ENCODE measurements around the gene JAG2. TPM values are rescaled to one million over a fixed set of nuclear protein-coding genes. Genes with fewer than 3 reads are reported as not detected.

The JAG2 gene
- total and polyA plus RNA-seq, 2 experiments from 2014 or later: 1.5 TPM; not detected in 1

DNA sequence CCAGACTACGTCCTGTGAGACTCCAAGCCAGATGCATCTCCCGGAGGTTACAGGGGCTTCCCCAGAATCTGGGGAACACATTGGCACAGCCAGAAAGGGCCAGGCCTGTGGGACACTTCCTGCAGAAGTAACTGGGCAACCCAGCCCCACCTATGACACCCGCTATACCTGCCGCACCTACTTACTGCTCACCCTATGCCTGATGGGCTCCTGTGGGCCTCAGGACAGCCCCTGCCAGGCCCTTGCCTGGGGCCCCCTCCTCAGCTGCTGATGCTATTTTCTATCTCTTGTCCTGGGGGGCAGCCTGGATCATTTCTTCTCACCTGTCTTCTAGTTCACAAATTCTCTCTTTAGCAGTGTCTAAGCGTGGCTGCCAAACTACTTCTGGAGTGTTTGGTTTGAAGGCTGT lies 28.7 kb downstream of the JAG2 start:
- no peak for DNase-seq
- no peaks in the 10 kb centered on the region for H3K9me3 ChIP-seq (ENCODE audit: low read depth)
- no peak for TF ChIP-seq EZH2 (IDR thresholded peaks at IDR 0.05; ENCODE audit: insufficient read depth, poor library complexity, severe bottlenecking)
- no peak for TF ChIP-seq EZH2phosphoT487 (IDR thresholded peaks at IDR 0.05; ENCODE audit: insufficient read depth, low read depth)
- no peak overlapping the region for H3K4me3 ChIP-seq
- H3K4me1 ChIP-seq (ENCODE audit: insufficient read depth): no peaks in the 10 kb centered on the region
- H3K79me2 ChIP-seq (ENCODE audit: insufficient read depth): no peaks in the 10 kb centered on the region
- no peak overlapping the region for H3K9ac ChIP-seq
- H3K9me2 ChIP-seq (ENCODE audit: insufficient read depth): no peaks in the 10 kb centered on the region
- H4K20me1 ChIP-seq (ENCODE audit: insufficient read depth): no peaks in the 10 kb centered on the region
- no peak overlapping the region for H2AFZ ChIP-seq
- in situ Hi-C loops (cut with MboI): no loop called here
- no peak overlapping the region for H3K4me2 ChIP-seq (ENCODE audit: unreplicated experiment)
- H3K36me3 ChIP-seq (ENCODE audit: low read depth): no peaks in the 10 kb centered on the region
- no peaks in the 10 kb centered on the region for H3K27me3 ChIP-seq (replicated peaks; ENCODE audit: insufficient read depth)
- no peak overlapping the region for H3K27ac ChIP-seq
- no peaks in the 10 kb centered on the region for H3F3A ChIP-seq (ENCODE audit: insufficient read depth)
- WGBS, 2 experiments (ENCODE audit: low coverage in 1 of 2, low lambda C conversion rate in 2 of 2, missing lambda C conversion rate in 2 of 2): 75 to 84% methylated on average over 5 of the region's 5 CpGs

DNA sequence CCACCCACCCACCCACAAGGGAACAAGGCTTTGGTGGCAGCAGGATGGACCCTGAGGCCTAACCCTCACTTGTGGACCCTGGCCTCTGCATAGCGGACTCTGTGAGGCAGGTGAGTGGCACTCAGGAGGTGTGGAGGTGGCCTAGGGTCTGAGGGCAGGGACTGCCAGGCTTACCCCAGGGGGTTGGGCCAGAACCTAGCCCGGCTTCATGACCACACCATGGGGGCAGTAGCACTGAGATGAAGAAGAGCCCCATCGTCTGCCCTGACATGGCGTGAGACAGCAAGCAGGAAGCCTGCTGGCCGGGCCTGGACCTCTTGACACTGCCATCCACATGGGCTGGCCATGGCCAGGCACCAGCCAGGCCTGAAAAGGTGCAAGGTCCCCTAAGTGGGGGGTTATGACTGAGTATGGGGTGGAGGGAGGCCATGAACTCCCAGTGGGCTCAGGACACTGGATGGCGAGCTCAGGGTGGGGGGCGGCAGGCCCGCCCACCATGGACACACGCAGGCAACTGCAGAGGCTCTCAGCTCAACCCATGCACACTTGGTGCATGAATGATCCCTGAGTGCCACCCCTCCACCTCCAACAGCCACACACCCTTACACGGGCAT lies 29.3 kb downstream of the JAG2 start:
- H2AFZ ChIP-seq: no peak overlapping the region
- H3F3A ChIP-seq (ENCODE audit: insufficient read depth): no peaks in the 10 kb centered on the region
- H3K9me2 ChIP-seq (ENCODE audit: insufficient read depth): no peaks in the 10 kb centered on the region
- TF ChIP-seq EZH2 (IDR thresholded peaks at IDR 0.05; ENCODE audit: insufficient read depth, poor library complexity, severe bottlenecking) (no peak), EZH2phosphoT487 (IDR thresholded peaks at IDR 0.05; ENCODE audit: insufficient read depth, low read depth) (no peak)
- in situ Hi-C loops (cut with MboI): no loop called here
- H3K27ac ChIP-seq: no peak overlapping the region
- no peaks in the 10 kb centered on the region for H3K9me3 ChIP-seq (ENCODE audit: low read depth)
- H4K20me1 ChIP-seq (ENCODE audit: insufficient read depth): no peaks in the 10 kb centered on the region
- WGBS, 2 experiments (ENCODE audit: low coverage in 1 of 2, low lambda C conversion rate in 2 of 2, missing lambda C conversion rate in 2 of 2): 41 to 43% methylated on average over 10 of the region's 10 CpGs
- H3K79me2 ChIP-seq (ENCODE audit: insufficient read depth): no peaks in the 10 kb centered on the region
- no peak overlapping the region for H3K9ac ChIP-seq
- no peak overlapping the region for H3K4me3 ChIP-seq
- no peaks in the 10 kb centered on the region for H3K36me3 ChIP-seq (ENCODE audit: low read depth)
- no peak for DNase-seq
- H3K4me1 ChIP-seq (ENCODE audit: insufficient read depth): no peaks in the 10 kb centered on the region
- H3K27me3 ChIP-seq (replicated peaks; ENCODE audit: insufficient read depth): peaks cover 4% of the 10 kb centered on the region; the same call in 1 of the 2 replicates
- H3K4me2 ChIP-seq (ENCODE audit: unreplicated experiment): no peak overlapping the region

DNA sequence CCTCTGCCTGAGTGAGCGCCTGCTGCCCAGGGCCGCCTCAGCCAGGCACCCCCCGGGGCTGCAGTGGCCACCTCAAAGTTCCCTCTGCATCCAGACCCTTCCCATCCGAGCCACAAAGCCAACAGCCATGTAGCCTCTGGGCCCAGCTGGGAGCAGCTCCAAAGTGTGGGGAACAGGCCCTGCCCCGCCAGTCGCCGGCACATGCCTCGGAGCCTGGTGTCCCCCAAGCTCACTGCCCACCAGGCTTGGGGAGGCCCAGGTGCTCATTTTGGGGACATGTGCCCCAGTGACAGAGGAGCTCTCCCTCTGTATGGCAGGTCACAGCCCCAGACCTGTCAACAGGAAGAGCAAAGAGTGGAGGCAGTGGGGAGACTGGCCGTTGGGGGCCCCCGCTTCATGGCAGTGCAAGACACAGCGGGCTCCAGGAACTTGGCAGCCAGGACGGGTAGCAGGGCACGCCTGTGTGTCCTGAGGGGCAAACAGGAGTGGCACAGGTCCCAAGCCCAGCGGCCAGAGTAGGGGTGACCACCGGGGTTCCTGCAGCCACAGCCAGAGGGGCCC lies 29.9 kb downstream of the JAG2 start:
- Histone ChIP-seq H3K4me2 (ENCODE audit: unreplicated experiment) (no peak overlapping the region), H3K9me3 (ENCODE audit: low read depth) (no peaks in the 10 kb centered on the region), H3K79me2 (ENCODE audit: insufficient read depth) (no peaks in the 10 kb centered on the region), H3K27me3 (replicated peaks; ENCODE audit: insufficient read depth) (peaks cover 11% of the 10 kb centered on the region; the same call in 1 of the 2 replicates), H3K27ac (no peak overlapping the region), H3K9me2 (ENCODE audit: insufficient read depth) (no peaks in the 10 kb centered on the region), H3K4me3 (no peak overlapping the region), H2AFZ (no peak overlapping the region), H3K9ac (no peak overlapping the region), H3K4me1 (ENCODE audit: insufficient read depth) (no peaks in the 10 kb centered on the region), H3F3A (ENCODE audit: insufficient read depth) (no peaks in the 10 kb centered on the region), H3K36me3 (ENCODE audit: low read depth) (no peaks in the 10 kb centered on the region), H4K20me1 (ENCODE audit: insufficient read depth) (no peaks in the 10 kb centered on the region)
- TF ChIP-seq EZH2phosphoT487 (IDR thresholded peaks at IDR 0.05; ENCODE audit: insufficient read depth, low read depth): no peak
- TF ChIP-seq EZH2 (IDR thresholded peaks at IDR 0.05; ENCODE audit: insufficient read depth, poor library complexity, severe bottlenecking): no peak
- WGBS, 2 experiments (ENCODE audit: low coverage in 1 of 2, low lambda C conversion rate in 2 of 2, missing lambda C conversion rate in 2 of 2): 76 to 80% methylated on average over 13 to 15 of the region's 15 CpGs
- DNase-seq: no peak
- in situ Hi-C loops (cut with MboI): no loop called here

DNA sequence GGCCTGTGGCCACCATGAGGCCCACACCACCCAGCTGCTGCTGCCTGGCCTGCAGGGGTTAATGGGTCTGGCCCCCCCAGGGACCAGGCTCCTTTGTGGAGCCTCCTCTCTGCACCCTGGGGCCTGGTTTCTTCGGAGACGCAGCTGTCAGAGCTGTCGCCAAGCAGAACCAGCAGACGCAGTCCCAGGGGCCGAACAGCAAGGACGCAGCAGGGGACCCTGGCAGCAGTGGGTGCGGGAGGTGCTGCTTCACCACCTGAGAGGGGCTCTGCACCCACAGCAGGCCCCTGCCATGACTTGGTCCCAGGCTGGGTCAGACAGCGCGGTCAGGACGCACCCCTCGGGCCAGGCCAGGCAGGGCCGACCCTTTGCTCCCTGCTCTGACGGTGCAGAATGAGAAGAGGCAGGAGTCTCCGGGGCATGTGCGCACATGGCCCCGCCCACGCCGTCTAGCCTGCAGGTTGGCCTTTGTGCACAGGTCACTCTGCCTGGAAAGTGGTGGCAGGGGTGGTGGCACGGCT lies 30.5 kb downstream of the JAG2 start:
- no peaks in the 10 kb centered on the region for H3K9me3 ChIP-seq (ENCODE audit: low read depth)
- H3K4me1 ChIP-seq (ENCODE audit: insufficient read depth): no peaks in the 10 kb centered on the region
- H3F3A ChIP-seq (ENCODE audit: insufficient read depth): no peaks in the 10 kb centered on the region
- DNase-seq: no peak
- H3K9ac ChIP-seq: no peak overlapping the region
- 81 to 89% methylated on average over 17 of the region's 19 CpGs for WGBS, 2 experiments (ENCODE audit: low coverage in 1 of 2, low lambda C conversion rate in 2 of 2, missing lambda C conversion rate in 2 of 2)
- H3K36me3 ChIP-seq (ENCODE audit: low read depth): no peaks in the 10 kb centered on the region
- no peaks in the 10 kb centered on the region for H3K9me2 ChIP-seq (ENCODE audit: insufficient read depth)
- TF ChIP-seq EZH2phosphoT487 (IDR thresholded peaks at IDR 0.05; ENCODE audit: insufficient read depth, low read depth): no peak
- in situ Hi-C loops (cut with MboI): no loop called here
- no peaks in the 10 kb centered on the region for H4K20me1 ChIP-seq (ENCODE audit: insufficient read depth)
- no peak overlapping the region for H2AFZ ChIP-seq
- peaks cover 16% of the 10 kb centered on the region; the same call in 1 of the 2 replicates for H3K27me3 ChIP-seq (replicated peaks; ENCODE audit: insufficient read depth)
- no peak overlapping the region for H3K4me3 ChIP-seq
- H3K79me2 ChIP-seq (ENCODE audit: insufficient read depth): no peaks in the 10 kb centered on the region
- no peak overlapping the region for H3K4me2 ChIP-seq (ENCODE audit: unreplicated experiment)
- H3K27ac ChIP-seq: no peak overlapping the region

Measured in GM23248 (cell line).